ENCODE measurements around the gene SND1. TPM values are rescaled to one million over a fixed set of nuclear protein-coding genes. Genes with fewer than 3 reads are reported as not detected.

SND1 gene
- total RNA-seq, 6 experiments from 2014 or later: 217 to 259 (median 247) TPM

- Mint-ChIP-seq H3K4me3 (no peak overlapping the region), H3K27me3 (ENCODE audit: insufficient read depth) (peaks cover 1% of the 10 kb centered on the region; the same call in 1 of the 2 replicates), H3K27ac (0 out of 2 replicates have a peak overlapping the region, but pooled peaks have one; percentile 15), H3K4me1 (ENCODE audit: low read depth) (peaks cover 36% of the 10 kb centered on the region), H3K9me3 (no peaks in the 10 kb centered on the region), H3K36me3 (ENCODE audit: low read depth) (0 out of 2 replicates have a peak, but pooled peaks cover 4% of the 10 kb centered on the region)
- no peak for TF ChIP-seq CTCF (IDR thresholded peaks at IDR 0.05)
- DNase-seq: no peak
Measured at GRCh38 chr7:128042012-128042411, 390.0 kb downstream of the SND1 start.

DNA sequence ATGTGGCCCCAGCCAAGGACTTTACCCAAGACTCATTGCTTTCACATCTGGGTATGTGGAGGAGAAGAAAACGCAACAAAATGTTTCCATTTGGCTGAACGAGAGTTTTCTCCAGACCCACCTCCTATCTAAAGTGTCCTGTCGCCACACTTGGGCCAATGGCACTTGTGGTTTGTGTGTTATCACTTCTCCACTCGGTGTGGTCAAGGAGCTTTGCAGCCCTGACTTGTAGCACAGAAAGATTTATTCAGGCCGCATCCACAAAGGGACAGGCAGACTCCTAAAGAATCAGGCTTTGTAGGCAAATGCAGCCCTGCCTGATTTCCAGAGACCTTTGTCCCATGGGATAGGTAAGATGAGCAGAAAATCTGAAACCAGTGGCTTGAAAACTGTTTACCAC is 392.1 kb downstream of the SND1 start:
- DNase-seq: no peak
- 0 out of 2 replicates have a peak, but pooled peaks cover 4% of the 10 kb centered on the region for H3K36me3 Mint-ChIP-seq (ENCODE audit: low read depth)
- peaks cover 36% of the 10 kb centered on the region for H3K4me1 Mint-ChIP-seq (ENCODE audit: low read depth)
- no peak for TF ChIP-seq CTCF (IDR thresholded peaks at IDR 0.05)
- H3K27ac Mint-ChIP-seq: no peak overlapping the region
- H3K27me3 Mint-ChIP-seq (ENCODE audit: insufficient read depth): peaks cover 3% of the 10 kb centered on the region
- H3K4me3 Mint-ChIP-seq: no peak overlapping the region
- H3K9me3 Mint-ChIP-seq: no peaks in the 10 kb centered on the region

DNA sequence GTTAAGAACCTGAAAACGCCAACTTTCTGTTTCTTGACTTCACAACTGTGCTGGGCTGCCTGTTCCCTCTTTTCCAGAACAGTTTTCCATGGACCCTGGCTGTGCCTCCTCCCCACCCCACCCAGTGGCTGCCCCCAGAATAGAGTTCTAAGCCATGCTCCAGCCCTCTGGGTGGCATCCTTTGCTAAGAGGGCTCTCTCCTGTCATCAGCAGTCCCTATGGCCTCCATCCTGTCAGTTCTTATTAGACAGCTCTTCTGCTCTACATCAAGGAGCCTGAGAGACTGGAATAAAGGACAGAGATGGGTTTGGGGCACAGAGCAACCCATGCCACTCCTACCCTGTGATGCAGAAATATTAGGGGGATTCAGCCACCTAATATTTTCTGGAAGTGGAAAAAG is 393.2 kb downstream of the SND1 start:
- no peak overlapping the region for H3K4me3 Mint-ChIP-seq
- H3K9me3 Mint-ChIP-seq: no peaks in the 10 kb centered on the region
- peaks cover 3% of the 10 kb centered on the region for H3K27me3 Mint-ChIP-seq (ENCODE audit: insufficient read depth)
- peaks cover 36% of the 10 kb centered on the region for H3K4me1 Mint-ChIP-seq (ENCODE audit: low read depth)
- TF ChIP-seq CTCF (IDR thresholded peaks at IDR 0.05): no peak
- H3K27ac Mint-ChIP-seq: no peak overlapping the region
- no peak for DNase-seq
- H3K36me3 Mint-ChIP-seq (ENCODE audit: low read depth): 0 out of 2 replicates have a peak, but pooled peaks cover 4% of the 10 kb centered on the region

DNA sequence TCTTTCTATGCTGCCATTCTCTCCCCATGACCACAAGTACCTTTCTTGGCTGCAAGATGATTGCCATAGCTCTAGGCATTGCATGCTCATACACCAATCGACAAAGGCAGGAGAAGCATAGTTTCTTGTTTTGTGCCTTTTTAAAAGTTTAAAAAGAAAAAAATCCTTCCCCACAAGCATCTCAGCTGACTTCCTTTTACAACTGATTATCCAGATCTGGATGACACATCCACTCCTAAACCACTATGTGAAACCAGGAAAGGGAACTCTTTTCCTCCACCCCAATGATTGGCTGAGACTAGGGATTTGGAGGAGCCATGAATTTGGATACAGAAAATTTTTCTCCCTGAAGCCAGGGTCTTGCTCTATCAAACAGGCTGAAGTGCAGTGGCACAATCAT is 393.8 kb downstream of the SND1 start:
- Mint-ChIP-seq H3K4me1 (ENCODE audit: low read depth) (peaks cover 32% of the 10 kb centered on the region), H3K9me3 (no peaks in the 10 kb centered on the region), H3K27ac (peak overlapping the region; percentile 44), H3K4me3 (no peak overlapping the region), H3K27me3 (ENCODE audit: insufficient read depth) (peaks cover 3% of the 10 kb centered on the region), H3K36me3 (ENCODE audit: low read depth) (peaks cover 9% of the 10 kb centered on the region; the same call in 1 of the 2 replicates)
- TF ChIP-seq CTCF (IDR thresholded peaks at IDR 0.05): no peak
- DNase-seq: peak; percentile 31

DNA sequence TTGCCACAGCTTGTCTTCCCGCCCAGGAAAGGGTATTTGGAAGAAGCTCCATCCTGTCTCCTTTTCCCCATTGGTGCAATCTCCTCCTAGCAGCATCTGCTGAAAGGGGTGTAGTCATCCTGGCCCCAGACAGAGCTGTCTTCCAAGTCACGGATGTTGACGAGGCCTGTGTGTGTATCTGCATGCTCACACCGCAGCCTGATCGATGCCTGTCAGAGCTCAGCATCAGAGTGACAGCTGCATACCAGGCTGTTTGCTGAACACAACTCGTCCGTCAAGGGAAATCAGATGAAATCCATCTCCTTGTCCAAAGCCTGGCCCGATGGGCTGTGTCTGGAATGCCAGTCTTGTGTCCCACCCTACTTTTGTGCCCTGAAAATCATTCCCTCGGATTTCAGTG is 400.4 kb downstream of the SND1 start:
- DNase-seq: no peak
- H3K4me1 Mint-ChIP-seq (ENCODE audit: low read depth): peaks cover 43% of the 10 kb centered on the region
- H3K36me3 Mint-ChIP-seq (ENCODE audit: low read depth): peaks cover 31% of the 10 kb centered on the region
- no peak overlapping the region for H3K4me3 Mint-ChIP-seq
- no peak overlapping the region for H3K27ac Mint-ChIP-seq
- H3K27me3 Mint-ChIP-seq (ENCODE audit: insufficient read depth): peaks cover 2% of the 10 kb centered on the region
- TF ChIP-seq CTCF (IDR thresholded peaks at IDR 0.05): no peak
- H3K9me3 Mint-ChIP-seq: no peaks in the 10 kb centered on the region

- no peaks in the 10 kb centered on the region for H3K9me3 Mint-ChIP-seq
- no peak overlapping the region for H3K4me3 Mint-ChIP-seq
- no peak overlapping the region for H3K27ac Mint-ChIP-seq
- peaks cover 48% of the 10 kb centered on the region for H3K4me1 Mint-ChIP-seq (ENCODE audit: low read depth)
- no peak for TF ChIP-seq CTCF (IDR thresholded peaks at IDR 0.05)
- H3K36me3 Mint-ChIP-seq (ENCODE audit: low read depth): peaks cover 31% of the 10 kb centered on the region
- DNase-seq: no peak
- H3K27me3 Mint-ChIP-seq (ENCODE audit: insufficient read depth): no peaks in the 10 kb centered on the region; the same call in none of the 2 replicates
Measured at GRCh38 chr7:128053023-128053422, 401.0 kb downstream of the SND1 start.
